GM18520 (cell line): Measurements from ENCODE around the gene CGREF1.
A peak's percentile ranks its signal among the peaks of the same experiment; 100 is the strongest.

Experiments
- ATAC-seq: cut with Tn5 transposase; IDR thresholded peaks from one replicate; pipeline ENCODE4 v1.9.1; 2021; ENCODE audit not compliant: unreplicated experiment

The CGREF1 gene

GRCh38 chr2:27050996-27051901, 67.7 kb downstream of the CGREF1 start, which contains the start of gene AGBL5:
AGBL5 (plus strand) TSS chr2:27051668; CDS start chr2:27052959, 1,291 bp downstream.
- ATAC-seq = peak; percentile 51
